ENCODE results near the gene COL4A2.

DNA sequence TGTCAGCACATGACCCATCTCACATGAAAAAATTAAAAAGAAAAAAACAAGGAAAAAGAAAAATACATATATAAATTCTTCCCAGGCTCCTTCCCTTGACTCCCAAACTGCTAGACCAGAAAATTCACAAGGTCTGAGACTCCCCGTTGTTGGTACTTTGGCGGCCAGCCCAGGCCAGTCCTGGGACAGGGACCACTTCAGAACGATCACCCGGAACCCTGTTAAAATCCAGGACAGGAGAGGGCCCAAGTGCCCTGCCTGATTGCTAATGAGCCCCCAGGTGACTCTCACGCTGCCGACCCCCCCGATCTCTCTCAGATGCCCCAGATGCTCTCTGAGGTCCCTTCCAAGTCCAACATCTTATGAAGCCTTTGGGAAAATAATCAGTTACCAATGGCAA, 107.2 kb downstream of the COL4A2 start:
- no peak for TF ChIP-seq POLR2A (IDR thresholded peaks at IDR 0.05)
- TF ChIP-seq, protein P1, sequence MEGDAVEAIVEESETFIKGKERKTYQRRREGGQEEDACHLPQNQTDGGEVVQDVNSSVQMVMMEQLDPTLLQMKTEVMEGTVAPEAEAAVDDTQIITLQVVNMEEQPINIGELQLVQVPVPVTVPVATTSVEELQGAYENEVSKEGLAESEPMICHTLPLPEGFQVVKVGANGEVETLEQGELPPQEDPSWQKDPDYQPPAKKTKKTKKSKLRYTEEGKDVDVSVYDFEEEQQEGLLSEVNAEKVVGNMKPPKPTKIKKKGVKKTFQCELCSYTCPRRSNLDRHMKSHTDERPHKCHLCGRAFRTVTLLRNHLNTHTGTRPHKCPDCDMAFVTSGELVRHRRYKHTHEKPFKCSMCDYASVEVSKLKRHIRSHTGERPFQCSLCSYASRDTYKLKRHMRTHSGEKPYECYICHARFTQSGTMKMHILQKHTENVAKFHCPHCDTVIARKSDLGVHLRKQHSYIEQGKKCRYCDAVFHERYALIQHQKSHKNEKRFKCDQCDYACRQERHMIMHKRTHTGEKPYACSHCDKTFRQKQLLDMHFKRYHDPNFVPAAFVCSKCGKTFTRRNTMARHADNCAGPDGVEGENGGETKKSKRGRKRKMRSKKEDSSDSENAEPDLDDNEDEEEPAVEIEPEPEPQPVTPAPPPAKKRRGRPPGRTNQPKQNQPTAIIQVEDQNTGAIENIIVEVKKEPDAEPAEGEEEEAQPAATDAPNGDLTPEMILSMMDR (IDR thresholded peaks at IDR 0.05): no peak

Data from suprapubic skin (tissue), 3 donors.